OCI-M1 (cell line): ENCODE data around the gene SLC38A1.
"Not testable (repeated sequence)": the region's sequence is repeated elsewhere in the genome, so short reads cannot be mapped to it uniquely, and the experiment has no call there.

Experiments used
- DNase-seq: peaks from one replicate; lab custom pipeline; 2025; lab: John Stamatoyannopoulos, UW

SLC38A1 gene

GRCh38 chr12:46164186-46164761 is 104.6 kb downstream of the SLC38A1 start:
- no peak for DNase-seq

DNA sequence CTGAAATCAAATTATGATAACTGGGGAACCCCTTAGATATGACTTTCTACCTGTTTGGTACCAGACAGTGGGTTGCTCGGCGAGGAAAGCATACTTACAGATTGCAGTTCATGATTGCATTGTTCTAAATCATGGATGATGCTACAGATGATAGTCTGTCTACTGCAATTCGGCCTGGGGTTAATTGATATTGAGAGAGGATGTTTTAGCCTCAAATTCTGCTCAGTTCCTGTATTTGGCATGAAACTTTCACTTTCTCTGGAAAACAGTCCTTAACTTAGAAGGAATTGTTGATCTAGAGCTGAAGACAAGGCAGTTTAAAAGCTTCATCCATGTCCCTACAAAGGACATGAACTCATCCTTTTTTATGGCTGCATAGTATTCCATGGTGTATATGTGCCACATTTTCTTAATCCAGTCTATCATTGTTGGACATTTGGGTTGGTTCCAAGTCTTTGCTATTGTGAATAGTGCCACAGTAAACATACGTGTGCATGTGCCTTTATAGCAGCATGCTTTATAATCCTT is 106.2 kb downstream of the SLC38A1 start:
- not testable (repeated sequence) for DNase-seq

- no peak for DNase-seq
Observed at GRCh38 chr12:46160981-46161690, 107.7 kb downstream of the SLC38A1 start.

- DNase-seq: no peak
Observed at GRCh38 chr12:46160101-46160980, 108.5 kb downstream of the SLC38A1 start.

- DNase-seq: no peak
Observed at GRCh38 chr12:46159309-46159901, 109.4 kb downstream of the SLC38A1 start.

GRCh38 chr12:46158501-46158900 is 110.3 kb downstream of the SLC38A1 start:
- DNase-seq: no peak

DNA sequence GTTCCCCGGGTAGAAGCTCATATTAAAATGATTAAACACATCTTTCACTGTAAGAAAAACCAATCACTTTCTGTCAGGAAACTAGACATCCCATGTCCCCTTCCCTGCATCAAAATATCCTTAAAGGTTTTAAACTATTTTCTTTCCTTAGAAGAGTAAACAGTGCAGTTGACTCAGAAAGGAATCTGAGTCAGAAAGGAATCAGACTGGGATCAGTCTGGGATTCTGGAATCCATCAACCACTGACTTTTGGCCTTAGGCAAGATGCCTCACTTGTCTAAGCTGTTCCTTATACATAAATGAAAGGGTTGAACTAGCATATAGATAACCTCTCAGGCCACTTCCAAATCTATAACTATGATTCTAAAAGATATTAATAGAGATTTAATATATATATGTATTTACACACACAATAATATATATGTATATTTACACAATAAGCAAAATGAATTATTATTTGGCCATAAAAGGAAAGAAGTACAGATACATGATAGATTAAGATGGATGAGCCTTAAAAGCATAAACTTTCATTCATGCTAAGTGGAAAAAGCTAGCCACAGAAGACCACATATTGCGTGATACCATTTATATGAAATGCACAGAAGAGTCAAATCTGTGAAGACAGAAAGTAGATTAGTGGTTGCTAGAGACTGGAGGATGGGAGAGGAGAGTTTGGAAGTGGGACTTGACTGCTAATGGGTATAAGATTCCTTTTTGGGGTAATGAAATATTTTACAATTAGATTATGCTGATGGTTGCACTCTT is 114.4 kb downstream of the SLC38A1 start:
- no peak for DNase-seq

GRCh38 chr12:46153268-46153872 is 115.5 kb downstream of the SLC38A1 start:
- DNase-seq: peak; percentile 62

DNA sequence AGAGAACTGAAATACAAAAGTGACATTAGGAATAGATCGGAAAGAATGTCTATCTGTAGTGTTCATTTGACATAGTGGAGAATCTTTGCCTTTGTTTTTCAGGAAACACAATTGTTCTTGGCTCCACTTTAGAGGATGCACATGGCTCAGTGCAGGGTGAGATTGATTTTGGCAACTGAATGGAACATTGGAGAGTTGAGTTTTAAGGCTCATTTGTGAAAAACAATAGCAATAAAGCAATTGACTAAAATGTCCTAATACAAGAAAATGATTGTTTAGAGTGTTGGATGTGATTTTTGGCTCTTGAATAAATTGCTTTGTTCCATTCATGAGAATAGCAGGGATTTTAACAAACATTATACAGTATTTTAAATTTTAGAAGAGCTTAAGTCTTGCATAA is 116.4 kb downstream of the SLC38A1 start:
- DNase-seq: no peak

DNA sequence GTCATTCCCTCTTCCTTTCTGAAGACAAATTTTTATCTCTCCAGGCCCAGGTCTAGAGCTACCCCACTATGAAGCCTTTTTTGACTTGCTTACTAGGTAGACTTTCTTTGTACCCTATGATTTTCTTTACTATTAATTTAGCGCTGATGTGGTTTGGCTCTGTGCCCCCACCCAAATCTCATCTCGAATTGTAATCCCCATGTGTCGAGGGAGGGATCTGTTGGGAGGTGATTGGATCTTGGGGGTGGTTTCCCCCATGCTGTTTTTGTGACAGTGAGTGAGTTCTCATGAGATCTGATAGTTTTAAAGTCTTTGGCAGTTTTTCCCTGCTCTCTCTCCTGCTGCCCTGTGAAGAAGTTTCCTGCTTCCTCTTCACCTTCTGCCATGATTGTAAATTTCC is 118.1 kb downstream of the SLC38A1 start:
- DNase-seq: peak; percentile 18

GRCh38 chr12:46149905-46150304 is 118.9 kb downstream of the SLC38A1 start:
- DNase-seq: no peak

- no peak for DNase-seq
Observed at GRCh38 chr12:46149079-46149464, 119.8 kb downstream of the SLC38A1 start.

DNA sequence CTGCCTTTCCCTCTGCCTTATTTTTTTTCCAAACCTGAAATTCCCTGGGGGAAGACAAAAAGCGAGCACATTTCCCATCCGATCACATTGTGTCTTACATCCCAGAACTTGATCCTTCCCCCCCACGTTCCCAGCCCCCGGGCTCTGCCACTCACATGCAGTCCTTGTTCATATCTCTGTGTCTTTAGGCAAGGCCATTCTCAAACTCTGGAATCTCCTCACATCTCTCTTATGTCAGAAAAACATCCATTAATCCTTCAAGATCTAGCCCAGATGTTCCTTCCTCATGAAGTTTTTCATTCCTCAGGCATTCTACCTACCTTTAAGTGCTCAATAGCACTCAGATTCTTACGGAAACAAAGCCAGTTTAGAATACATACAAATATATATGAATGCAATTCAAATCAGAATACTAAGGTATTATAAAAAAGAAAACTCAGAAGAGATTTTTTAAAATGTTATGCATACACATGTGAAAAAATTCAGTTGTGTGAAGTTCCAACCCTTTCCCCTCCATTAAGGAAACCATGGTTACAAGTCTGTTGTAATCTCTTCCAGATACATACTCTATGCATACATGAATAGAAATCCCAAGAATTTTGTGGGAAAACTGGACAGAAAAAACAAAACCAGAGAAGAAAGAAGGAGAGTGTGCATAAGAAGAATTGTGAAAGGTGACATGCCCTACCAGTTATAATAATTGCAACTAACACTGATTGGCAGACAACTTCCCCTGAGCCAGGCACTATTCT is 120.3 kb downstream of the SLC38A1 start:
- DNase-seq: no peak

- no peak for DNase-seq
Observed at GRCh38 chr12:46147144-46147543, 121.7 kb downstream of the SLC38A1 start.

DNA sequence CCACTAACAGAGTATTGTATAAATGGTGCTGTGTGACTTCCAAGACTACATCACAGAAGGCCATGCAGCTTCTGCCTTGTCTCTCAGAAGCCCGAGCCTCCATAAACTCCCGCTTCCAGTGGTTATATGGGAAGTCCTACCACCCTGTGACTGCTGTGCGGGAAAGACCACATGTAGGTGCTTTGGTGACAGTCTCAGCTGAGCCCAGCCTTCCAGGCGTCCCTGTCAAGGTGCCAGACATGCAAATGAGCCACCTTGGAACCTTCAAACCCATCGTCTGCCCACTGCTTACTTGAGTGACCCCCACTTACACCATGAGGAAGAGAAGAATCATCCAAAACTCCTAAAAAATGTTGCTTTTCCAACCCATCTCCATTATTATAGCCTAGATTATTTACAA is 123.0 kb downstream of the SLC38A1 start:
- DNase-seq: no peak

- no peak for DNase-seq
Observed at GRCh38 chr12:46144433-46144832, 124.4 kb downstream of the SLC38A1 start.

GRCh38 chr12:46136249-46136648 is 132.6 kb downstream of the SLC38A1 start:
- no peak for DNase-seq

- no peak for DNase-seq
Observed at GRCh38 chr12:46135750-46136149, 133.1 kb downstream of the SLC38A1 start.

GRCh38 chr12:46134852-46135251 is 134.0 kb downstream of the SLC38A1 start:
- DNase-seq: no peak

DNA sequence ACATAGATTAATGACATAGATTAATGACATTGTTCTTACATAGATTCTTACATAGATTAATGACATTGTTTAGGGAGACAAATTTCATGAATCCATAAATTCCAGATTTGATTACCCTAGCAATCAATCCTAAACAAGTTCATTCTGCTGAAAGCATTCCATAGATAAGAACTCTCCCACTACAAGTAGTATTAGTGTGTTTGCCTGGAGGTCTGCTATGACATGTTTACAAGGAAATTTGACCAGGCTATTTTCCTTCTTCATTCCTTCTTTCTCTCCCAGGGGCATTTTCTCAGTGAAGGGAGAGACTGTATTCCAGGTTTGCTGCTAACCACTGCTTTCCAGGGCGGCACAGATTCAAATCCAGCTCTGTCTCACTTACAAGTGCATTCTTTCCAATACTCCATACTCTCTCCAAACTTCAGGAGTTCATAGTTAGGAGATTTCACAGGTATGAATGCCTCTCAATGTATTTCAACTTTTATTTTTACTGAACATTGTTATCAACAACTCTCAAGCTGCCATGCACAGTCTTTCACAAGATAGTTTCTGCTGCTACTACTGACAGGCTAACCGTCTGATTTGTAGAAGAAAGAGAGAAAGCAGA is 134.5 kb downstream of the SLC38A1 start:
- DNase-seq: no peak
